Stomach smooth muscle (tissue), 2 donors: ENCODE data around the gene GCH1.

Source experiments
- H3K27ac ChIP-seq: one replicate; pipeline ENCODE4 v1.7.0; 2013; ENCODE audit warnings: mild to moderate bottlenecking, low read length, inconsistent platforms
- H3K27me3 ChIP-seq, 2 donors: one replicate each; pipeline ENCODE4 v1.7.0; 2013; ENCODE audit warnings: low read length in 2 of 2; ENCODE audit not compliant: insufficient read depth in 2 of 2, control insufficient read depth in 1 of 2
- H3K36me3 ChIP-seq, 2 donors: one replicate each; pipeline ENCODE4 v1.7.0; 2013; ENCODE audit warnings: low read length in 2 of 2; ENCODE audit not compliant: control insufficient read depth in 2 of 2, insufficient read depth in 2 of 2
- H3K4me1 ChIP-seq: one replicate; pipeline ENCODE4 v1.7.0; 2013; ENCODE audit warnings: low read length; ENCODE audit not compliant: control insufficient read depth, insufficient read depth
- H3K4me3 ChIP-seq, 2 donors: one replicate each; pipeline ENCODE4 v1.7.0; 2013; ENCODE audit warnings: low read length in 2 of 2
- H3K9ac ChIP-seq, 2 donors: one replicate each; pipeline ENCODE4 v1.7.0; 2013; ENCODE audit warnings: low read length in 2 of 2, mild to moderate bottlenecking in 1 of 2
- H3K9me3 ChIP-seq, 2 donors: one replicate each; pipeline ENCODE4 v1.7.0; 2013; ENCODE audit warnings: low read length in 2 of 2; ENCODE audit not compliant: control insufficient read depth in 2 of 2
- donor health status: healthy.
- donor health status: Pancreatic carcinoma.

The GCH1 gene

DNA sequence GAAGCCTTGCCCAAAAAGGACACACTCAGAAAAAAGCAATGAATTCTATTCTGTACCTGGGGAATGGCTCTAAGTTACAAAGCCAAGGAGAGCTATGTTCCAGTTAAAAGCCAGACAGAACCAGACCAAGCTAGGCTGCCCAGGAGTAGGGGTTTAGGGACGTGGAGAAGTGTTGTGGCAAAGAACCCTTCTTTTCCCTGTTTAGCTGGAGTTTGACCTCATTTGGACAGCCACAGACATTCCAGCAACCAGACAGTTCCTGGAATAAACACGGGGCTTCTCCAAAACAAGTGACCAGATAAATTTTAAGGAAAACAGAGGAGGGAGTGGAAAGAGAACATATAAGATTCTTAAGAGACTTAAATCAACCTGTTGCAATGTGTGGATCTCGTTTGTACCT, 62.3 kb downstream of the GCH1 start:
- H3K27ac ChIP-seq, result no peak overlapping the region
- H3K9me3 ChIP-seq, result no peaks in the 10 kb centered on the region
- no peak overlapping the region for H3K9ac ChIP-seq
- no peaks in the 10 kb centered on the region for H3K36me3 ChIP-seq
- H3K27me3 ChIP-seq, result peaks cover 0 to 3% of the 10 kb centered on the region in 2 donors
- H3K4me3 ChIP-seq, result no peak overlapping the region
- H3K4me1 ChIP-seq, result no peaks in the 10 kb centered on the region

GRCh38 chr14:54839701-54840119, 62.9 kb downstream of the GCH1 start:
- H3K36me3 ChIP-seq, result no peaks in the 10 kb centered on the region
- H3K9ac ChIP-seq, result no peak overlapping the region
- H3K27ac ChIP-seq, result no peak overlapping the region
- no peaks in the 10 kb centered on the region for H3K4me1 ChIP-seq
- H3K9me3 ChIP-seq, result no peaks in the 10 kb centered on the region
- peaks cover 0 to 3% of the 10 kb centered on the region in 2 donors for H3K27me3 ChIP-seq
- no peak overlapping the region for H3K4me3 ChIP-seq

- Histone ChIP-seq H3K27ac (no peak overlapping the region), H3K9me3 (no peaks in the 10 kb centered on the region), H3K4me3 (no peak overlapping the region), H3K27me3 (peaks cover 0 to 3% of the 10 kb centered on the region in 2 donors), H3K36me3 (no peaks in the 10 kb centered on the region), H3K4me1 (no peaks in the 10 kb centered on the region), H3K9ac (no peak overlapping the region)
Measured at GRCh38 chr14:54838931-54839512, 63.6 kb downstream of the GCH1 start.

- Histone ChIP-seq H3K4me3 (no peak overlapping the region), H3K36me3 (no peaks in the 10 kb centered on the region), H3K9ac (no peak overlapping the region), H3K27me3 (peaks cover 0 to 3% of the 10 kb centered on the region in 2 donors), H3K27ac (no peak overlapping the region), H3K9me3 (no peaks in the 10 kb centered on the region), H3K4me1 (no peaks in the 10 kb centered on the region)
Measured at GRCh38 chr14:54837508-54838149, 65.0 kb downstream of the GCH1 start.

DNA sequence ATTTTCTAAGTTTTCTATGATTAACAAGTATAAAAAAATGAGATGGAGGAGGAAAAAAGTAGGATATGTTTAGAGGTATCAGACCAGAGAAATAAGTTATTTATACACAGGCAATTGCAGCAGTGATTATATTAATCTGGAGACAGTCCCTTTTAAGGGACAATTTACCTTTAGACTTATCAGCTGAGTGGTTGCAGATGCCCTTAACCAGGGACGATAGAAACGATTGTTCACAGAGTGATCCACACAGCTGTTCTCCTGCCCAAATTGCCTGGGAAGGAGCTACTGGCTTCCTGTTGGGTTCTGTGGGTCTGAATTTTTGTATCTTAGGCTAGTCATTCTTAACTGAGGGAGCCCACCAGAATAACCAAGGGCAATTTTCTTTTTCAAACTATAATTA, 66.4 kb downstream of the GCH1 start:
- no peak overlapping the region for H3K4me3 ChIP-seq
- H3K27me3 ChIP-seq, result peaks cover 0 to 3% of the 10 kb centered on the region in 2 donors
- H3K9me3 ChIP-seq, result no peaks in the 10 kb centered on the region
- no peak overlapping the region for H3K27ac ChIP-seq
- H3K4me1 ChIP-seq, result no peaks in the 10 kb centered on the region
- no peak overlapping the region for H3K9ac ChIP-seq
- no peaks in the 10 kb centered on the region for H3K36me3 ChIP-seq

- no peaks in the 10 kb centered on the region for H3K9me3 ChIP-seq
- H3K4me1 ChIP-seq, result no peaks in the 10 kb centered on the region
- no peak overlapping the region for H3K9ac ChIP-seq
- H3K27ac ChIP-seq, result no peak overlapping the region
- no peak overlapping the region for H3K4me3 ChIP-seq
- H3K27me3 ChIP-seq, result peaks cover 0 to 3% of the 10 kb centered on the region in 2 donors
- no peaks in the 10 kb centered on the region for H3K36me3 ChIP-seq
Measured at GRCh38 chr14:54834727-54835126, 67.9 kb downstream of the GCH1 start.

GRCh38 chr14:54834081-54834480, 68.5 kb downstream of the GCH1 start:
- no peak overlapping the region for H3K9ac ChIP-seq
- H3K4me3 ChIP-seq, result no peak overlapping the region
- no peak overlapping the region for H3K27ac ChIP-seq
- peaks cover 0 to 3% of the 10 kb centered on the region in 2 donors for H3K27me3 ChIP-seq
- no peaks in the 10 kb centered on the region for H3K36me3 ChIP-seq
- no peaks in the 10 kb centered on the region for H3K9me3 ChIP-seq
- no peaks in the 10 kb centered on the region for H3K4me1 ChIP-seq

- no peak overlapping the region for H3K9ac ChIP-seq
- H3K4me3 ChIP-seq, result no peak overlapping the region
- H3K9me3 ChIP-seq, result no peaks in the 10 kb centered on the region
- H3K36me3 ChIP-seq, result no peaks in the 10 kb centered on the region
- no peak overlapping the region for H3K27ac ChIP-seq
- no peaks in the 10 kb centered on the region for H3K4me1 ChIP-seq
- no peaks in the 10 kb centered on the region for H3K27me3 ChIP-seq
Measured at GRCh38 chr14:54830650-54831049, 72.0 kb downstream of the GCH1 start.

DNA sequence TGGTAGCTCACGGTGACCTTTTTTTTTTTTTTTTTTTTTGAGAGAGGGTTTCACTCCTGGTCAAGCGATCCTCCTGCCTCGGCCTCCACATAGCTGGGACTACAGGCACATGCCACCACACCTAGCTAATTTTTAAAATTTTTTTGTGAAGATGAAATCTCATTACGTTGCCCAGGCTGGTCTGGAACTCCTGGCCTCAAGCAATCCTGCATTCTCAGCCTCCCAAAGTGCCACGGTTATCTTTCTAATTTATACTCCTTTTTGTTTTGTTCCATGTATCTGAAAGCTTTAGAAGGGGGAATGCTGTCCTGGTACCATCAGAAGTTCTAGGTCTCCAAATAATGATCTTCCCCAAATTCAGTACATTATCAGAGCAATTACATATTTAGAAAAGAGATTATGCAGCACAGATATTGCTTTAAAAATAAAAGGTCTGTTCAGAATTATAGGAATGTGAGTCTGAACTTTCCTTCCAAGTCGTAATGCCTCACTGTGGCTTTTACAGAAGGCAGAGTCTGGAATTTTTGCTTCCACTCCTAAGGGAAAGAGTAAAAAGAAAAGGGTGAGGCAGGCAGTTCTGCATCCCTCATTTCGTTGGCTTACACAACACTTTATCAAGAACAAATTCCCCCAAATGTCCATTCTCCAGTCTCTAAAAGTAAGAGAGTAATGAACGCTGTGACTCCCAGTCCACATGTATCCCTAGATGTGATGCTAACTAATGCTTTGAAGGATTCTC, 73.0 kb downstream of the GCH1 start:
- Histone ChIP-seq H3K27ac (no peak overlapping the region), H3K27me3 (no peaks in the 10 kb centered on the region), H3K9me3 (no peaks in the 10 kb centered on the region), H3K4me3 (no peak overlapping the region), H3K4me1 (no peaks in the 10 kb centered on the region), H3K9ac (no peak overlapping the region), H3K36me3 (no peaks in the 10 kb centered on the region)

- Histone ChIP-seq H3K9me3 (peaks cover 0 to 6% of the 10 kb centered on the region in 2 donors), H3K4me1 (no peaks in the 10 kb centered on the region), H3K36me3 (no peaks in the 10 kb centered on the region), H3K27me3 (no peaks in the 10 kb centered on the region), H3K9ac (no peak overlapping the region), H3K4me3 (no peak overlapping the region), H3K27ac (no peak overlapping the region)
Measured at GRCh38 chr14:54828037-54828436, 74.6 kb downstream of the GCH1 start.
